Measurements from ENCODE around the gene HMCN1.
"Not testable (repeated sequence)": the region's sequence is repeated elsewhere in the genome, so short reads cannot be mapped to it uniquely, and the experiment has no call there.

The HMCN1 gene

GRCh38 chr1:185742403-185742802 lies 8.2 kb downstream of the HMCN1 start:
- no peak for DNase-seq

- DNase-seq, result no peak
These were observed 11.0 kb downstream of the HMCN1 start for GRCh38 chr1:185745165-185745564.

DNA sequence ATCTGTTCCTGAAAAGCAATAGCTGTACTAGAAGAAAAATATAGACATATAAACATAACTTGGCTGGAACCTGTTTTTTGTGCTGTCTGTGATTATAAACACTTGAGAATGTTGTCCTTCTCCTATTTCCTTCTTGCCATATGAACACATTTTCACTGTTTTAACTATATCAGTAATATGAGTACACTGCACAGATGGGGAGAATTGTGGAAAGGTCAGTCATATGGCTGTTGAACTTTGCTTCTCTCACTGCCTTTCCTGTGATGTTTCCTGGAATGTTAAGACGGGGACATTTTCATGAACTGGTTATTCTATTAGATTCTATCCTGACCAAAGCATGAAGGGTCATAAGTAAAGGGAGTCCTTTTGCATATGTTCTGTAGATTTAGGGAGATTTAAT lies 24.9 kb downstream of the HMCN1 start:
- DNase-seq, result no peak

DNA sequence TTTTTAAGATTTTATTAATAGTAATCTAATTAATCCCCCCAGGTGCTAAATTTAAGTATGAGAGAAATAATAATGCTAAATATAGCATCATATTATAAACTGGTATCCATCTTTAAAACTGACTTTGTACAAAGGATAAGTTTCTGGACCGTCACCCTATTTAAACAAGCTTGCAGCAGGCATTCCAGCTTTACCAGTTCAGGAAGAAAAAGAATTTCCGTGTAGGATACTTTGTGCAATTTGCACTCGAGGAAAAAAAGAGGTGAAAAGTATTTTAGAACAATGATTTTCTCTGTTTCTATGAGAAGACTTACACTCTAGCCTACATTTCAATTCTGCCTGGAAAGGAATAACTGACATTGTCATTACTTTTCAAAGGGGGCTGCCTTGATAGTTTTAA lies 27.6 kb downstream of the HMCN1 start:
- DNase-seq, result no peak

- DNase-seq, result no peak
These were observed 33.4 kb downstream of the HMCN1 start for GRCh38 chr1:185767508-185768120.

DNA sequence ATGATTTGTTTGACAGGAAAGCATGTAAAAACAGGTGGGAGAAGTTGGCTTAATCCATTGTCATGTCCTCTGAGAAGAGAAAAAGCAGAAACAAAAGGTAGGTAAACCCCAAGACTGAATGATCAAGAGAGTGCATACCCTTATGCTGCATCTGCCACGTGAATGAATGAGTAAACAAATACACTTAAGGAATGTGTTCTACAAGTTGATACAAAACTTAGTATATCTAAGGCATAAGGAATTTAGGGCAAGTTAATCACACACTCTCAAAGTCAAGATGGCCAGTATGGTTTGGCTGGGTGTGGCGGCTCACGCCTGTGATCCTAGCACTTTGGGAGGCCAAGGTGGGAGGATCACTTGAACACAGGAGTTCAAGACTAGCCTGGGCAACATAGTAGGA lies 34.2 kb downstream of the HMCN1 start:
- DNase-seq, result no peak

GRCh38 chr1:185769136-185769535 lies 34.9 kb downstream of the HMCN1 start:
- DNase-seq, result no peak

DNA sequence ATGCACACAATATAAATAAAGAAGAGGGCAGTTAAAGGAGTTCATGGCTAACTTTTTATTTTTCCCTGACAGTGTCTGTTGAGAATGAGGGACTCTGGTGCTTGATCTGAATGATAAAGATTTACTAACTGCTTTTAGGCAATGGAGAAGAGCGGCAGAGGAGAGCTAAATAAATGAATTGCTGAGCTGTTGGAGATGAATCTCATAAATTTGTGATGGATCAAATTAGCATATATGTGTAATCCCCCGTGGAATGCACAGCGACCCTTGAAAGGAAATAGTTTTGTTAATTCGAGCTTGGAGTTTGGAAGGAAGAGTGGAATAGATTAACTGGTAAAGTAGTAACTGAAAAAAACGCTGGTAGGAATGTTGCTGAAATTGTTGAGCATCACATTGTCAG lies 40.2 kb downstream of the HMCN1 start:
- DNase-seq, result no peak

DNA sequence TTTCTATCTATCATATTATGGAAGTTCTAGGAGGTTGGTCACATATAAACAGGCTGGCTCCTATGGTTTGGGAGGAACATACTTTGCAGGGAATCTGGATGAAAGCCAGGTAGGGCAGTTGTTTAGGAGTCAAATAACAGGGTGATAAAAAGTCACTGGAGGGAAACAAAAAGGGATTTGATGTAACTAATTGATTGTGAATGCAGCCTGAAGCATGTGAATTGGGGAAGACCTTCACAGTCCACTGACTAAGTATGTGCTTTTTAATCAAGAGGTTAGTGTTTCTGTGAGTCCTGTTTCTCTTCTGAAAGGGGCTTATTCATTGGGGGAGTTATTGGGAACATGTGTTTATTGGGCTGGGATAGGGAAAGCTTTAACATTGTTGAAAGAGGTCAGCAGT lies 41.3 kb downstream of the HMCN1 start:
- no peak for DNase-seq

GRCh38 chr1:185776522-185776921 lies 42.3 kb downstream of the HMCN1 start:
- DNase-seq, result no peak

- DNase-seq, result not testable (repeated sequence)
These were observed 49.7 kb downstream of the HMCN1 start for GRCh38 chr1:185783860-185784259.

- no peak for DNase-seq
These were observed 51.4 kb downstream of the HMCN1 start for GRCh38 chr1:185785586-185785985.

GRCh38 chr1:185786524-185786923 lies 52.3 kb downstream of the HMCN1 start:
- DNase-seq, result no peak

DNA sequence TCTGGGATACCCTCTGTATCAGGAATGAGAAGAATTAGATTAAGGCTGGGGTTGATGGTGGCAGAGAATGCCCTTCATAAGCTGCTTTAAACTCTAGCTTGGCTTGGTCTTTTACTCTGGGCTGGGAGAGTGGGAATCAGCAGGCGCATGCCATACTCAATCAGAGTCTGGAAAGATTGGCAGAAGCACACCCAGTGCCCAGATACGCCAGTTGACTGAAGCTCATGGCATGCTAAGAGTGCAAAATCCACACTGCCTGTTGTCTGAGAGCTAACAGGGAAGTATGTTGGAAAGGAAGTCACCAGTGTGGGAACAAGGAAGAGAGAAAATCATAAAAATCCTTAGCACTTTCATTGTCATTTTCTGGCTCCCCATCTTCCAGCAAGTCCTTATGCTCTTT lies 53.0 kb downstream of the HMCN1 start:
- no peak for DNase-seq

GRCh38 chr1:185788386-185788785 lies 54.2 kb downstream of the HMCN1 start:
- no peak for DNase-seq

DNA sequence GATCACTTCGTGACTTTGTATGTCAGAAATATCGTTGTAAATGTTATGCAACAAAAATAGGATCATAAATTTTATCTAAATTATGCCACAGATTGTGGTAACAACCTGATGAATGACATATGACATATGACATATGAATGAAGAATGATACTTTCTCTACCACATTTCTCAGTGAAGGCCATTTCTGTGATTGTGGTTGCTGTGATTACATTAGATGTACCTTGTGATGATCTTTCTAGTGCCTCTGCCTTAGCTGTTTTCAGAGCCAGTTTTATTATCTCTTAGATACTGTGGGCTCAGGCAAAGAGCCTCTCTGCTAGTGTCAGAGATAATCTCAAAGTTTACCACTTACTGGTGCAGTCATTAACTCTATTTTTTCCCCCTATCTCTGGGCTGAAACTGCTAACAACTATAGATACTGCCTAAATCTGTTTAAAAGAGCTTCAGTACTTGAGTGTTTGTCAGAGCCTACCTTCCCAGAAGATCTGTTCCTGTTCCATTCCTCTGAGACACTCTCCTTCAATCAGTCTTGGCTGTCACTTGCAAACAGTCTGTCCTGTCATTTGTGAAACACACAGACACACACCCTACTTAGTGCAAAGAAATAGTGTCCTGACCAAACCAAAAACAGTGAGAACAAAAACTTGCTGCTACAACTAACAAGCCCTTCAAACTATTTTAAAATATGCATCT lies 55.5 kb downstream of the HMCN1 start:
- DNase-seq, result no peak

DNA sequence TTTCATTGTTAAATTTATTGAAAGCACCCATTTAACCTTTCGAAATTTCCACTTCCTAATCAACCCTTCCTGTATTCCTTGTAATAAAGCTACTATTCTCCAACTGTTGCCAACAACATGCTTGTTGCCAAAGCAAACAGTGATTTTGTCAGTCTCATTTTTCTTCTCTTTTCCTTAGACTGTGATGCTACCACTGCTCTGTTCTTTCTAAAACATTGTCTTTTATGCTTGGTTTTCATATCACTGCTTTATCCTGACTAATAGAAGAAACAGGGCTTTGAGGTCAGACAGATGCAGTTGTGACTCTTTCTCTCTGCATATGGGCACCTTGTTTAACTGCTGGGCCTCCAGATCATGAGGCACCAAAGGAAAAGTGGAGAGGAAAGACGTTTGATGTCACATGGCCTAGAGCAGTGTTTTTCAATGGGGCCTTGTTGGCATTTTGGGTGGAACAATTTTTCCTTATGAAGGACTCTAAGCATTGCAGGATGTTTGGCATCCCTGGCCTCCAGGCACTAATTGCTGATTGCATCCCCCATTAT lies 56.1 kb downstream of the HMCN1 start:
- DNase-seq, result no peak

- no peak for DNase-seq
These were observed 57.8 kb downstream of the HMCN1 start for GRCh38 chr1:185792040-185792439.

- not testable (repeated sequence) for DNase-seq
These were observed 60.3 kb downstream of the HMCN1 start for GRCh38 chr1:185794495-185794894.

- no peak for DNase-seq
These were observed 61.0 kb downstream of the HMCN1 start for GRCh38 chr1:185795181-185795580.

DNA sequence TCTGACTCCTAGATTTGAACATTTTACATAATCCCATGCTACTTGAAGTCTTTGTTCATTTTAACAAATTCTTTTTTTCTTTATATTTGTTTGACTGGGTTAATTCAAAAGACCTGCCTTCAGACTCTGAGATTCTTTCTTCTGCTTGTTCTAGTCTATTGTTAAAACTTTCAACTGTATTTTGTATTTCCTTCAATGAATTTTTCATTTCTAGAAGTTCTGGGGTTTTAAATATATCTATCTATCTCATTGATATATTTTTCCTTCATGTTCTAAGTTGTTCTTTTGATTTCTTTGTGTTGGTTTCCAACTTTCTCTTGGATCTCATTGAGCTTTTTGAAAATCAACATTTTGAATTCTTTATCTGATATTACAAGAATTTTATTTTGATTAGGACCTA lies 64.3 kb downstream of the HMCN1 start:
- DNase-seq, result no peak

- no peak for DNase-seq
These were observed 69.0 kb downstream of the HMCN1 start for GRCh38 chr1:185803241-185803640.

DNA sequence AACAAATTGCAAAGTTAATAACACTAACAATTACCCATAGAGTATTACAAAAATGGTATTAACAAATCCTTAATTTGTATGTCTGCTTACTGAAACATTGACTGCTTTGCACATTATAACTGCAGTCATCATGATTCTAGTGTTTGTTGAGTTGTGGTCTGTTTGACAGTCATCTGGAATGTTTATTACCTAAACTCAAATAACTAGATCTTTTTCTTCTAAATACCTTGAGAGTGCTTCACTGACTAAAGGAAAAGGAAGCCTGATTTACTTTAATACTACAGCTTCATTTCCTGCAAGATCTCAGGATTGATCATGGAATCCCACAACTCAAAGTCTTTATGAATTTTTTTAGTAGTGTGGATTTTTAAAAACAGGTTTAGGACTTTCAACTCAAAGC lies 70.0 kb downstream of the HMCN1 start:
- no peak for DNase-seq

- DNase-seq, result no peak
These were observed 70.4 kb downstream of the HMCN1 start for GRCh38 chr1:185804608-185805007.

DNA sequence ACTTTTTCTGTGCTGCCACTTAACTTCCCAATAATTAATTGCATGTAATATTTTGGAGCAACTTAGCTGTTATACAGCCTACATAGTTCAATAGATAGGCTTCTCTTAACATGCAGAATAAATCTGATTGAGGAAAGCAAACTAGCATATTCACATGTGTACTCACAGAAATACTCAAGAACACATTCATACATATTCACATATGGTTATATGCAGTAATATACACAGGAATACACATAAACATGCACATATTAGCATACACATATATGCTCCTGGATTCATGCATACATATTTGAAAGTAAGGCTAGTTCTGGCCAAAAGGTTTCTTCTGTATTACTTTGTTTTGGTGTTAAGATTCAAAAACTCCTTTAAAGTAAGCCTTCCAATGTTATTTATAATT lies 73.1 kb downstream of the HMCN1 start:
- DNase-seq, result no peak

Data from activated CD4-positive, alpha-beta T cell treated with anti-CD3 and anti-CD28 coated beads, Interleukin-2, amount 50 U/mL, for 48 hours (primary cell).